NCI-H2196 (cell line): ENCODE results near the gene REPIN1.

Source experiments
- DNase-seq: peaks from one replicate; lab custom pipeline; 2025; ENCODE audit not compliant: unreplicated experiment; lab: John Stamatoyannopoulos, UW

REPIN1 gene

GRCh38 chr7:150359622-150360362 is 8.8 kb upstream of the REPIN1 start:
- DNase-seq, result no peak

GRCh38 chr7:150360363-150361058 is 8.1 kb upstream of the REPIN1 start:
- DNase-seq, result no peak

GRCh38 chr7:150361402-150361801 is 7.2 kb upstream of the REPIN1 start:
- no peak for DNase-seq

GRCh38 chr7:150361807-150362621 is 6.6 kb upstream of the REPIN1 start:
- DNase-seq, result no peak

- DNase-seq, result no peak
Measured at GRCh38 chr7:150363370-150363769, 5.3 kb upstream of the REPIN1 start.

- DNase-seq, result no peak
Measured at GRCh38 chr7:150363872-150364271, 4.8 kb upstream of the REPIN1 start.

GRCh38 chr7:150365194-150365593 is 3.4 kb upstream of the REPIN1 start:
- no peak for DNase-seq

GRCh38 chr7:150365673-150366398 is 2.8 kb upstream of the REPIN1 start:
- DNase-seq, result no peak

- no peak for DNase-seq
Measured at GRCh38 chr7:150367677-150368095, 936 bp upstream of the REPIN1 start.

GRCh38 chr7:150368884-150369747 is 494 bp downstream of the REPIN1 start:
- DNase-seq, result no peak

- DNase-seq, result no peak
Measured at GRCh38 chr7:150369748-150370501, 1.3 kb downstream of the REPIN1 start.

- DNase-seq, result no peak
Measured at GRCh38 chr7:150370612-150371071, 2.0 kb downstream of the REPIN1 start.

- no peak for DNase-seq
Measured at GRCh38 chr7:150371131-150371995, 2.7 kb downstream of the REPIN1 start.

GRCh38 chr7:150371996-150372270 is 3.3 kb downstream of the REPIN1 start:
- DNase-seq, result no peak

GRCh38 chr7:150372271-150373048 is 3.8 kb downstream of the REPIN1 start:
- DNase-seq, result no peak

GRCh38 chr7:150373049-150373801 is 4.6 kb downstream of the REPIN1 start:
- peak; percentile 26 for DNase-seq

GRCh38 chr7:150374026-150374425 is 5.4 kb downstream of the REPIN1 start:
- no peak for DNase-seq
